Neural progenitor cell (in vitro differentiated cells): ENCODE measurements around the gene WDR45B. TPM values are rescaled to one million over a fixed set of nuclear protein-coding genes. Genes with fewer than 3 reads are reported as not detected.

ENCODE experiments used
- DNase-seq: peaks from one replicate; pipeline ENCODE4 v3.0.0-alpha.2; 2016; ENCODE audit warnings: low spot score
- H2AFZ ChIP-seq: fragments of 200-600 bp; sonication (generic); replicated peaks from 2 replicates; pipeline ENCODE4 v1.6.1; 2016; ENCODE audit warnings: antibody characterized with exemption
- H3F3A ChIP-seq: fragments of 200-600 bp; sonication (generic); 2 replicates; pipeline ENCODE4 v1.6.1; 2016; ENCODE audit warnings: antibody characterized with exemption, low read depth
- H3K27ac ChIP-seq: fragments of 200-600 bp; sonication (generic); 2 replicates; pipeline ENCODE4 v1.5.1; 2016; ENCODE audit warnings: mild to moderate bottlenecking
- H3K27me3 ChIP-seq: fragments of 200-600 bp; sonication (generic); 2 replicates; pipeline ENCODE4 v1.6.1; 2016; ENCODE audit warnings: mild to moderate bottlenecking, moderate library complexity
- H3K36me3 ChIP-seq: fragments of 200-600 bp; sonication (generic); 2 replicates; pipeline ENCODE4 v1.5.1; 2016
- H3K4me1 ChIP-seq: fragments of 200-600 bp; sonication (generic); 2 replicates; pipeline ENCODE4 v1.6.1; 2016; ENCODE audit warnings: mixed run types
- H3K4me2 ChIP-seq: fragments of 200-600 bp; sonication (generic); 2 replicates; pipeline ENCODE4 v1.6.1; 2016
- H3K4me3 ChIP-seq: fragments of 200-600 bp; sonication (generic); 2 replicates; pipeline ENCODE4 v1.5.1; 2016
- H3K79me2 ChIP-seq: fragments of 200-600 bp; sonication (generic); 2 replicates; pipeline ENCODE4 v1.6.1; 2016; ENCODE audit warnings: low read depth
- H3K9ac ChIP-seq: fragments of 200-600 bp; sonication (generic); 2 replicates; pipeline ENCODE4 v1.6.1; 2016
- H3K9me3 ChIP-seq: fragments of 200-600 bp; sonication (generic); 2 replicates; pipeline ENCODE4 v1.5.1; 2016; ENCODE audit warnings: low read depth
- H4K20me1 ChIP-seq: fragments of 200-600 bp; sonication (generic); 2 replicates; pipeline ENCODE4 v1.6.1; 2016; ENCODE audit warnings: low read depth
- H3K27ac Mint-ChIP-seq: 3 replicates; pipeline ENCODE4 v1.8.0; 2021; ENCODE audit warnings: mixed read lengths
- H3K27me3 Mint-ChIP-seq: 2 replicates; pipeline ENCODE4 v1.8.0; 2022; ENCODE audit warnings: low read depth, mild to moderate bottlenecking, inconsistent platforms, moderate library complexity, mixed read lengths; ENCODE audit not compliant: insufficient read depth
- H3K36me3 Mint-ChIP-seq: 3 replicates; pipeline ENCODE4 v1.8.0; 2021; ENCODE audit warnings: mixed read lengths
- H3K4me1 Mint-ChIP-seq: 3 replicates; pipeline ENCODE4 v1.8.0; 2021; ENCODE audit warnings: mixed read lengths
- H3K4me3 Mint-ChIP-seq: 3 replicates; pipeline ENCODE4 v1.8.0; 2021; ENCODE audit warnings: mild to moderate bottlenecking, moderate library complexity, mixed read lengths
- H3K9me3 Mint-ChIP-seq: 3 replicates; pipeline ENCODE4 v1.8.0; 2020; ENCODE audit warnings: mixed read lengths
- CTCF ChIP-seq: fragments of 200-600 bp; sonication (generic); IDR thresholded peaks from 2 replicates; pipeline ENCODE4 v1.5.1; 2017; ENCODE audit warnings: antibody characterized with exemption, mild to moderate bottlenecking
- EZH2 ChIP-seq: fragments of 200-600 bp; sonication (generic); IDR thresholded peaks from 2 replicates; pipeline ENCODE4 v1.6.1; 2017; ENCODE audit warnings: antibody characterized with exemption, mild to moderate bottlenecking, moderate library complexity
- EZH2phosphoT487 ChIP-seq: fragments of 200-600 bp; sonication (generic); IDR thresholded peaks from 2 replicates; pipeline ENCODE4 v1.6.1; 2017; ENCODE audit warnings: antibody characterized with exemption
- total RNA-seq: library from RNA; depleted of rRNA; stranded (reverse); fragments of >200 nt; gene quantifications from 2 replicates; pipeline ENCODE4 v1.2.3, GENCODE V29; 2015; ENCODE audit warnings: low replicate concordance

WDR45B gene
- total RNA-seq, 1 donor from 2014 or later: 110 TPM

GRCh38 chr17:82630212-82630611 is 18.0 kb downstream of the WDR45B start:
- Histone ChIP-seq H3K4me3 (no peak overlapping the region), H3K4me1 (no peaks in the 10 kb centered on the region), H4K20me1 (peaks cover 58% of the 10 kb centered on the region), H3K36me3 (no peaks in the 10 kb centered on the region), H3K27me3 (no peaks in the 10 kb centered on the region), H3K27ac (no peak overlapping the region), H3K79me2 (peaks cover 49% of the 10 kb centered on the region), H3F3A (no peaks in the 10 kb centered on the region), H3K9ac (no peak overlapping the region), H2AFZ (no peak overlapping the region), H3K9me3 (no peaks in the 10 kb centered on the region), H3K4me2 (no peak overlapping the region)
- Mint-ChIP-seq H3K9me3 (no peaks in the 10 kb centered on the region), H3K4me1 (no peaks in the 10 kb centered on the region), H3K27ac (peak overlapping the region; percentile 59), H3K36me3 (peaks cover 25% of the 10 kb centered on the region), H3K4me3 (no peak overlapping the region), H3K27me3 (peaks cover 3% of the 10 kb centered on the region)
- no peak for DNase-seq
- TF ChIP-seq CTCF (no peak), EZH2phosphoT487 (no peak), EZH2 (no peak)

DNA sequence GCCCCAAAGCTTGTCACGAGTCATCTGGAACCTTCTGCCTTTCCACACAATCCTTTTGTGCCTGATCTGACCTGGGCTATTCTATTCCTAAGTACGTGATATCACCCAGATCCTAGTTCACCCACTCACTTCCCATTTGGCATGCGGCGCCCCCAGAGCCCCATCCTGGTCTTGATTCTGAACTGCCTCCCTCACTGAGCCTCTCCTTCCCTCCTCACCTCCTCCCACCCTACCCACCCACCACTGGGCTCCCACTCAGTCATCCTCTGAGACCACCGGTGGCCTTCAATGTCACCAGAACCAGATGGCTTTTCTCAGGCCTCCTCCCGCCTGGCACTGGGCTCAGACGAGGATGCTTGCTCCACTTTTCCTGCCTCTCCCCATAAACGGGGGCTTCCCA is 18.5 kb downstream of the WDR45B start:
- Histone ChIP-seq H3K36me3 (no peaks in the 10 kb centered on the region), H3K4me1 (no peaks in the 10 kb centered on the region), H3K9me3 (no peaks in the 10 kb centered on the region), H3K27ac (no peak overlapping the region), H3K4me2 (no peak overlapping the region), H3K4me3 (no peak overlapping the region), H3K9ac (no peak overlapping the region), H4K20me1 (peaks cover 53% of the 10 kb centered on the region), H3F3A (no peaks in the 10 kb centered on the region), H3K27me3 (no peaks in the 10 kb centered on the region), H3K79me2 (peaks cover 44% of the 10 kb centered on the region), H2AFZ (no peak overlapping the region)
- Mint-ChIP-seq H3K36me3 (peaks cover 29% of the 10 kb centered on the region), H3K9me3 (no peaks in the 10 kb centered on the region), H3K27me3 (peaks cover 3% of the 10 kb centered on the region), H3K4me1 (no peaks in the 10 kb centered on the region), H3K27ac (no peak overlapping the region), H3K4me3 (no peak overlapping the region)
- TF ChIP-seq EZH2 (no peak), EZH2phosphoT487 (no peak), CTCF (no peak)
- no peak for DNase-seq

GRCh38 chr17:82627405-82627804 is 20.8 kb downstream of the WDR45B start:
- Mint-ChIP-seq H3K4me3 (no peak overlapping the region), H3K27me3 (no peaks in the 10 kb centered on the region), H3K9me3 (no peaks in the 10 kb centered on the region), H3K36me3 (peaks cover 30% of the 10 kb centered on the region), H3K27ac (no peak overlapping the region), H3K4me1 (no peaks in the 10 kb centered on the region)
- Histone ChIP-seq H3K4me2 (no peak overlapping the region), H3F3A (no peaks in the 10 kb centered on the region), H3K4me3 (no peak overlapping the region), H3K9me3 (no peaks in the 10 kb centered on the region), H4K20me1 (peaks cover 34% of the 10 kb centered on the region), H3K27me3 (no peaks in the 10 kb centered on the region), H3K27ac (no peak overlapping the region), H2AFZ (no peak overlapping the region), H3K9ac (no peak overlapping the region), H3K36me3 (no peaks in the 10 kb centered on the region), H3K4me1 (no peaks in the 10 kb centered on the region), H3K79me2 (peaks cover 21% of the 10 kb centered on the region)
- DNase-seq: no peak
- TF ChIP-seq CTCF (no peak), EZH2 (no peak), EZH2phosphoT487 (no peak)
